OCI-LY1 (cell line): ENCODE results near the gene HOXA9.

Source experiments
- CTCF ChIP-seq: fragments of 200-600 bp; sonication (generic), shearing (Covaris generic); IDR thresholded peaks from 2 replicates; pipeline ENCODE4 v1.5.1; 2017; ENCODE audit warnings: mild to moderate bottlenecking, antibody characterized with exemption, low read length, moderate library complexity, mixed read lengths
- EZH2 ChIP-seq: fragments of 200-600 bp; sonication (generic), shearing (Covaris generic); IDR thresholded peaks from 2 replicates; pipeline ENCODE4 v1.8.0; 2017; ENCODE audit warnings: borderline replicate concordance, mixed run types, mild to moderate bottlenecking, antibody characterized with exemption, low read length, moderate library complexity, mixed read lengths

GRCh38 chr7:27137640-27138315 lies 27.6 kb downstream of the HOXA9 start:
- no peak for TF ChIP-seq CTCF
- TF ChIP-seq EZH2, result no peak
